ENCODE data around the gene PTTG1IP.
A peak's percentile ranks its signal among the peaks of the same experiment; 100 is the strongest.

PTTG1IP gene

DNA sequence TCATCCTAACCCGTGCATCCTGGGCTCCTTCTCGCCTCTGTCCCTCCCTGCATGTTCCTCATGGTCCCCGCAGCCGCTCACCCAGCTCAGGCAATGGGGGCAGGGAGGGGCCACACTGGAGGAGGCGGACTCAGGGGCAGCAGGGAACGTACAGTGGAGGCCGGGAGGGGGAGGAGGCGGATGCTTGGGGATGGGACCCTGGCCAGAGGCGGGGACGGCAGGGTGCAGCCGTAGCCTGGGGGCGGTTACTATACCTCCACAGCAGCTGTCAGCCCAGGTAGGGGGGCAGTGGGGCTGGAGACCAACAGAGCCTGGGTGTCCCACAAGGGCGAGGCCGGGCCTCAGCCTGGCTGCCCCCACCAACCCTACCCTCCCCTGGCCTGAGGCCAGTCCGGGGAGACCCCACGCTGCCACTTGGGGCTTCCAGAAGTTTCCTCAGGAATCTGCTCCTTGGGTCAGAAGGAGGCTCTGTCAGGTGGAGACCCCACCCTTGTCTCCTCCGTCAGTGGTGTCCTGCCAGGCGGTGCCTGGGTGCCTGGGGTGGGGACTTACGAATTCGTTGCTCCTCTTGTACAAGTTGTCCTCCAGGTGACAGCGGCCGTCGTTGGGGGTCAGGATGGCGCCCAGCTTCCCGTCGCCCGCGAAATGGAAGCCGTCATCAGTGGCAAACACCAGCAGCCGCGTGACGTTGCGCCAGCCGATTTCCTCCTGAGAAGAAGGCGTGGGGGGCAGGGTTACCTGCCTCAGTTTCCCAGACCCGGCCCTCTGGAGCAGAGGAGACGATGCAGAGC lies 26.5 kb upstream of the PTTG1IP start:
- Histone ChIP-seq H3K27ac (peak overlapping the region; percentile 63), H3K4me3 (ENCODE audit: low read depth in 1 of 2, low read length in 1 of 2) (no peak overlapping the region), H3K4me1 (ENCODE audit: control insufficient read depth in 1 of 2, insufficient read depth in 1 of 2, low read depth in 1 of 2, low read length in 1 of 2) (peaks cover 28% of the 10 kb centered on the region in 2 experiments), H3K27me3 (no peaks in the 10 kb centered on the region), H3K9me3 (no peaks in the 10 kb centered on the region), H3K36me3 (peaks cover 100% of the 10 kb centered on the region)
- no peak for TF ChIP-seq CTCF (IDR thresholded peaks at IDR 0.05)

DNA sequence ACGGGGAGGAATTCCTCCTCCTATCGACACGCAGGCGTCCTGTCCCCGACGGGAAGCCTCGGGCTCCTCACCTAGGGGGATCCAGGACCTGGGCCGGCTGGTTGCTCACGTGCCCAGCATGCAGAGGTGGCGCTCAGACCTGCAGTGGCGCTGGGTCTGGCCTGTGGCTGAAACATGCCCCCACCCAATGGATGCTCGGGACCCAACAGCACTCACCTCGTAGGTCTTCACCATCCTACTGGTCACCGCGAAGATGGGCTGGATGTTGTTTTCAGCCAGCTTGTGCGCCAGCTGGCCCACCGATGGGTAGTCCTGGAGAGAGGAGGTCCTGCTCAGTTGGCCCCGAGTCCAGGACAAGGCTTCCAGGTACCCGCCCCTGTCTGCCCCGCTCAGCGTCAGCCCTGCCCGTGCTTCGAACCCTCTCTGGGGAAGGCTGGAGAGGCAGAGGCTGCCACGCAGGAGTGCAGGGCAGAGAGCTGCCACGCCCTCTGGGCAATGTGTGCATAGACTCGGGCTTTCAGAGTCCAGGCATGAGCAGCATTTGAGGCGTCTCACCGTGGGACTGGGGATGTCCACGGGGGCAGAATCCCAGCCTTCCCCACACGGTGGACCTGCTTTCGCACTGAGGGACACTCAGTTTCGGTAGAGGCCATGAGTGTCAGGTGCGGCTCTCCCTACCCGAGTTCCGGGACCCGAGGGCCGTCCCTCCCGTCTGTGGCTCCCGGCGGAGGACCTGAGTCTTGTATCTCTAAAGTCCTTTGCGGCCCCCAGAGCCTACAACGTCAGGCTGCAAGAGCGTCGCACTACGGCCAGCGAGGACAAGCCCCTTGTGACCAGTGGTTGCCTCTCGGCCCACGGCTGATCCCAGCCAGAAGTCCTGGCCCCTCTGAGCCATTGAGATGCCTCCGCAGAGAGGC lies 25.6 kb upstream of the PTTG1IP start:
- Histone ChIP-seq H3K27ac (peak overlapping the region; percentile 63), H3K9me3 (no peaks in the 10 kb centered on the region), H3K36me3 (peaks cover 100% of the 10 kb centered on the region), H3K27me3 (no peaks in the 10 kb centered on the region), H3K4me1 (ENCODE audit: control insufficient read depth in 1 of 2, insufficient read depth in 1 of 2, low read depth in 1 of 2, low read length in 1 of 2) (peaks cover 20% of the 10 kb centered on the region in 2 experiments), H3K4me3 (ENCODE audit: low read depth in 1 of 2, low read length in 1 of 2) (no peak overlapping the region)
- no peak for TF ChIP-seq CTCF (IDR thresholded peaks at IDR 0.05)

- peak overlapping the region; percentile 63 for H3K27ac ChIP-seq
- H3K27me3 ChIP-seq, result no peaks in the 10 kb centered on the region
- peaks cover 13% of the 10 kb centered on the region in 2 experiments for H3K4me1 ChIP-seq (ENCODE audit: control insufficient read depth in 1 of 2, insufficient read depth in 1 of 2, low read depth in 1 of 2, low read length in 1 of 2)
- no peak for TF ChIP-seq CTCF (IDR thresholded peaks at IDR 0.05)
- H3K4me3 ChIP-seq (ENCODE audit: low read depth in 1 of 2, low read length in 1 of 2), result no peak overlapping the region
- H3K36me3 ChIP-seq, result peaks cover 100% of the 10 kb centered on the region
- H3K9me3 ChIP-seq, result no peaks in the 10 kb centered on the region
Observed at GRCh38 chr21:44898011-44898488, 24.6 kb upstream of the PTTG1IP start.

DNA sequence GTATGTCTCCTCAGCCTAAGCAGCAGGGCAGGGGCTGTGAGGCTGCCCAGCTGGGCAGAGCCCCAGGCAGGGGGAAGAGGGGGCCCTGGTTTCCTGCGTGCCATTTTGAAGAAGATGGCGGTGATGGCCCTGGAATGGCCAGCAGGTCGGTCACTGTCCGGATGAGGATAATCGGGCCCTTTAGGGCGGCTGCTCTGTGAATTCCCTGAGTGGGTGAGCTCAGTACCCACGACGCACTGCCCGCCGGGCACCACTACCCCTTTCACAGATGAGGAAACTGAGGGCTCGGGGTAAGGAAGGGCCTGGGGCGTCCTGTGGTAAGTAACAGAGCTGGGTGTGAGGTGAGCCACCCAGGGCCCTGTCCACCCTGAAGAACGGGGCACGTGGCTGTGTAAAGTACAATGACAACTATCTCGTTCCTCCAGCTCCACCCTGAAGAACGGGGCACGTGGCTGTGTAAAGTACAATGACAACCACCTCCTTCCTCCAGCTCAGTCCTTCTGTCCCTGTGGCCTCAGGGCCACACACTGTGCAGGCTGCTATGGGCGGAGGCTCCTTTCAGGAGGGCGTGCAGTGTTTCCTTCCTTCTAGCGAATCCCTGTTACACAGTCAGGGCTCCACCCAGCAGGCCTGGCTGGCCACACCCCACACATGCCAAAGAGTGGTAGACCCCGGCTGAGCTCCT lies 24.0 kb upstream of the PTTG1IP start:
- H3K9me3 ChIP-seq, result no peaks in the 10 kb centered on the region
- H3K27me3 ChIP-seq, result no peaks in the 10 kb centered on the region
- H3K36me3 ChIP-seq, result peaks cover 100% of the 10 kb centered on the region
- no peak for TF ChIP-seq CTCF (IDR thresholded peaks at IDR 0.05)
- H3K4me3 ChIP-seq (ENCODE audit: low read depth in 1 of 2, low read length in 1 of 2), result no peak overlapping the region
- peaks cover 9 to 12% of the 10 kb centered on the region in 2 experiments for H3K4me1 ChIP-seq (ENCODE audit: control insufficient read depth in 1 of 2, insufficient read depth in 1 of 2, low read depth in 1 of 2, low read length in 1 of 2)
- H3K27ac ChIP-seq, result peak overlapping the region; percentile 63

DNA sequence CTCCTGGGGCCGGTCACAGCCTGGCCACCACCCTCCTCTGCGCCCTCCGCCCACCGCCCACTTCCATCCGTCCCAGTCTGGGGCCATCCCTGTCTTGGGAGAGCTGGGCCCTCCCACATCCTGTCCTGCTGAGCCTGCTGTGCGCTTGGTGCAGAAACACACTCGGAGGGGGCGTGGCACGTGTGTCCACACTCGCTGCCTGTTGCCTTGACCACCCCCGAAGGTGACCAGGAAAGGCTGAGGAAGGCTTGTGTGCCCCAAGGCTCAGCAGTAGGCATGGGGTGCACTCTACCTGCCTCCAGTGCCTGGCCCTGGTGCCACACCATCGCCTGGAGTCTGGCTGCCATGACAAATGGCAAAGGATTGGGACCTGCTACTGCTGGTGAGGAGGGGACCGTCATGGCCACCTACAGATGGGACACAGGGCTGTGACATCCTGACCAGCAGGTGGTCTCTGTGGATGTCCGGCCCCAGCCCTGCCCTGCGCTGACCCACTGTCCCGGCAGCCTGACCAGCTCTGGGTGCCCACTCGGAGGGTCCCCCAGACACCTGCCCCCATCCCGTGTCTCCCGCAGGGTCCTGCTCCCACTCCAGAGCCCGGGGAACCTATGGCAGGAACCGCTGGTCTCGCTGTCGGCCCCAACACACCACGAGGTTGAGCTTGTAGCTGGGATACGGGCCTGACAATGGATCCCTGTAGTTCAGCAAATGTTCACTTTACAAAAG lies 23.2 kb upstream of the PTTG1IP start:
- Histone ChIP-seq H3K36me3 (peaks cover 99% of the 10 kb centered on the region), H3K9me3 (no peaks in the 10 kb centered on the region), H3K27ac (peak overlapping the region; percentile 63), H3K4me1 (ENCODE audit: control insufficient read depth in 1 of 2, insufficient read depth in 1 of 2, low read depth in 1 of 2, low read length in 1 of 2) (peaks cover 7 to 9% of the 10 kb centered on the region in 2 experiments), H3K4me3 (ENCODE audit: low read depth in 1 of 2, low read length in 1 of 2) (no peak overlapping the region), H3K27me3 (no peaks in the 10 kb centered on the region)
- no peak for TF ChIP-seq CTCF (IDR thresholded peaks at IDR 0.05)

Measured in neutrophil (primary cell).